Mesothelial cell of epicardium (in vitro differentiated cells): ENCODE measurements around the gene GPR132. TPM values are rescaled to one million over a fixed set of nuclear protein-coding genes. Genes with fewer than 3 reads are reported as not detected.
A peak's percentile ranks its signal among the peaks of the same experiment; 100 is the strongest.

ENCODE experiments used
- DNase-seq, 2 experiments: peaks; one replicate each; pipeline ENCODE4 v3.0.0; 2021; ENCODE audit warnings: low spot score in 2 of 2; ENCODE audit not compliant: unreplicated experiment in 2 of 2
- H3K27ac Mint-ChIP-seq: 2 replicates; pipeline ENCODE4 v1.8.0; 2021; ENCODE audit warnings: mixed read lengths
- H3K27me3 Mint-ChIP-seq: 2 replicates; pipeline ENCODE4 v1.8.0; 2021; ENCODE audit warnings: low read depth, mixed read lengths
- H3K36me3 Mint-ChIP-seq: 2 replicates; pipeline ENCODE4 v1.8.0; 2021; ENCODE audit warnings: mixed read lengths
- H3K4me1 Mint-ChIP-seq: 2 replicates; pipeline ENCODE4 v1.8.0; 2021; ENCODE audit warnings: mixed read lengths
- H3K4me3 Mint-ChIP-seq: 2 replicates; pipeline ENCODE4 v1.8.0; 2021; ENCODE audit warnings: mild to moderate bottlenecking, moderate library complexity, mixed read lengths
- H3K9me3 Mint-ChIP-seq: 2 replicates; pipeline ENCODE4 v1.8.0; 2021; ENCODE audit warnings: mixed read lengths
- CTCF ChIP-seq: fragments of 200-600 bp; sonication (generic); IDR thresholded peaks from one replicate; pipeline ENCODE4 v1.5.0; 2021; ENCODE audit warnings: antibody characterized with exemption; ENCODE audit not compliant: unreplicated experiment
- total RNA-seq: library from RNA; stranded (reverse); gene quantifications from 3 replicates; pipeline ENCODE4 v1.2.1, GENCODE V29; 2021

Gene GPR132
- total RNA-seq, 1 donor from 2014 or later = 1.6 TPM

GRCh38 chr14:105074601-105075053 is 9.4 kb upstream of the GPR132 start:
- DNase-seq = no peak
- no peak for TF ChIP-seq CTCF
- Mint-ChIP-seq H3K4me3 (no peak overlapping the region), H3K4me1 (peaks cover 16% of the 10 kb centered on the region), H3K36me3 (no peaks in the 10 kb centered on the region), H3K9me3 (no peaks in the 10 kb centered on the region), H3K27me3 (peaks cover 14% of the 10 kb centered on the region), H3K27ac (no peak overlapping the region)

- TF ChIP-seq CTCF = no peak
- Mint-ChIP-seq H3K4me1 (peaks cover 16% of the 10 kb centered on the region), H3K27me3 (peaks cover 14% of the 10 kb centered on the region), H3K36me3 (no peaks in the 10 kb centered on the region), H3K4me3 (no peak overlapping the region), H3K27ac (no peak overlapping the region), H3K9me3 (no peaks in the 10 kb centered on the region)
- no peak for DNase-seq
These were observed 8.7 kb upstream of the GPR132 start for GRCh38 chr14:105073720-105074600.

- TF ChIP-seq CTCF = no peak
- Mint-ChIP-seq H3K4me3 (no peak overlapping the region), H3K36me3 (no peaks in the 10 kb centered on the region), H3K27ac (no peak overlapping the region), H3K27me3 (peaks cover 14% of the 10 kb centered on the region), H3K4me1 (peaks cover 15% of the 10 kb centered on the region), H3K9me3 (no peaks in the 10 kb centered on the region)
- peak in 1 of 2 experiments; percentile 18 for DNase-seq
These were observed 7.9 kb upstream of the GPR132 start for GRCh38 chr14:105072892-105073719.

- Mint-ChIP-seq H3K36me3 (no peaks in the 10 kb centered on the region), H3K4me1 (peaks cover 13% of the 10 kb centered on the region), H3K27me3 (peaks cover 14% of the 10 kb centered on the region), H3K27ac (no peak overlapping the region), H3K4me3 (no peak overlapping the region), H3K9me3 (no peaks in the 10 kb centered on the region)
- no peak for DNase-seq
- no peak for TF ChIP-seq CTCF
These were observed 7.2 kb upstream of the GPR132 start for GRCh38 chr14:105072381-105072861.

GRCh38 chr14:105071942-105072341 is 6.7 kb upstream of the GPR132 start:
- H3K4me3 Mint-ChIP-seq = no peak overlapping the region
- DNase-seq = no peak
- no peak for TF ChIP-seq CTCF

More at GRCh38 chr14:105071942-105072341, 6.7 kb upstream of the GPR132 start:
- Mint-ChIP-seq H3K36me3 (no peaks in the 10 kb centered on the region), H3K27ac (no peak overlapping the region), H3K4me1 (peaks cover 9% of the 10 kb centered on the region), H3K9me3 (no peaks in the 10 kb centered on the region), H3K27me3 (peaks cover 14% of the 10 kb centered on the region)
